Endothelial cell (in vitro differentiated cells): ENCODE measurements around the gene PES1. TPM values are rescaled to one million over a fixed set of nuclear protein-coding genes. Genes with fewer than 3 reads are reported as not detected.

ENCODE experiments used
- DNase-seq: peaks from one replicate; pipeline ENCODE4 v3.0.0; 2021; ENCODE audit warnings: low spot score
- H3K27ac Mint-ChIP-seq: one replicate; pipeline ENCODE4 v1.8.0; 2021; ENCODE audit warnings: mixed read lengths, inconsistent platforms; ENCODE audit not compliant: unreplicated experiment
- H3K27me3 Mint-ChIP-seq: one replicate; pipeline ENCODE4 v1.8.0; 2021; ENCODE audit warnings: mild to moderate bottlenecking, moderate library complexity, mixed read lengths, inconsistent platforms; ENCODE audit not compliant: unreplicated experiment
- H3K36me3 Mint-ChIP-seq: one replicate; pipeline ENCODE4 v1.8.0; 2021; ENCODE audit warnings: mild to moderate bottlenecking, low read depth, mixed read lengths, inconsistent platforms; ENCODE audit not compliant: unreplicated experiment
- H3K4me1 Mint-ChIP-seq: one replicate; pipeline ENCODE4 v1.8.0; 2021; ENCODE audit warnings: mild to moderate bottlenecking, mixed read lengths, inconsistent platforms; ENCODE audit not compliant: unreplicated experiment
- H3K4me3 Mint-ChIP-seq: one replicate; pipeline ENCODE4 v1.8.0; 2021; ENCODE audit warnings: mild to moderate bottlenecking, mixed read lengths, inconsistent platforms; ENCODE audit not compliant: unreplicated experiment
- H3K9me3 Mint-ChIP-seq: one replicate; pipeline ENCODE4 v1.8.0; 2021; ENCODE audit warnings: mixed read lengths, inconsistent platforms; ENCODE audit not compliant: unreplicated experiment
- total RNA-seq: library from RNA; stranded (reverse); fragmentation: NEBNext Ultra II Directional; extraction: Animal tissue kit (Norgen Biotek cat#: 25700); gene quantifications from one replicate; pipeline ENCODE4 v1.2.1, GENCODE V29; 2021; ENCODE audit not compliant: unreplicated experiment
- TF ChIP-seq, protein P1 (sequence below): fragments of 200-600 bp; sonication (generic); IDR thresholded peaks from one replicate; pipeline ENCODE4 v1.5.0; 2021; ENCODE audit warnings: antibody characterized with exemption; ENCODE audit not compliant: unreplicated experiment

PES1 gene
- total RNA-seq, 1 donor from 2014 or later = 84.0 TPM

- H3K4me3 Mint-ChIP-seq = no peak overlapping the region
- no peak overlapping the region for H3K27ac Mint-ChIP-seq
- no peaks in the 10 kb centered on the region for H3K9me3 Mint-ChIP-seq
- no peaks in the 10 kb centered on the region for H3K27me3 Mint-ChIP-seq
- no peak for DNase-seq
- H3K36me3 Mint-ChIP-seq = no peaks in the 10 kb centered on the region
- TF ChIP-seq, protein P1, sequence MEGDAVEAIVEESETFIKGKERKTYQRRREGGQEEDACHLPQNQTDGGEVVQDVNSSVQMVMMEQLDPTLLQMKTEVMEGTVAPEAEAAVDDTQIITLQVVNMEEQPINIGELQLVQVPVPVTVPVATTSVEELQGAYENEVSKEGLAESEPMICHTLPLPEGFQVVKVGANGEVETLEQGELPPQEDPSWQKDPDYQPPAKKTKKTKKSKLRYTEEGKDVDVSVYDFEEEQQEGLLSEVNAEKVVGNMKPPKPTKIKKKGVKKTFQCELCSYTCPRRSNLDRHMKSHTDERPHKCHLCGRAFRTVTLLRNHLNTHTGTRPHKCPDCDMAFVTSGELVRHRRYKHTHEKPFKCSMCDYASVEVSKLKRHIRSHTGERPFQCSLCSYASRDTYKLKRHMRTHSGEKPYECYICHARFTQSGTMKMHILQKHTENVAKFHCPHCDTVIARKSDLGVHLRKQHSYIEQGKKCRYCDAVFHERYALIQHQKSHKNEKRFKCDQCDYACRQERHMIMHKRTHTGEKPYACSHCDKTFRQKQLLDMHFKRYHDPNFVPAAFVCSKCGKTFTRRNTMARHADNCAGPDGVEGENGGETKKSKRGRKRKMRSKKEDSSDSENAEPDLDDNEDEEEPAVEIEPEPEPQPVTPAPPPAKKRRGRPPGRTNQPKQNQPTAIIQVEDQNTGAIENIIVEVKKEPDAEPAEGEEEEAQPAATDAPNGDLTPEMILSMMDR = no peak
- peaks cover 7% of the 10 kb centered on the region for H3K4me1 Mint-ChIP-seq
Observed at GRCh38 chr22:30566125-30566524, 25.6 kb downstream of the PES1 start.

- no peaks in the 10 kb centered on the region for H3K36me3 Mint-ChIP-seq
- peaks cover 10% of the 10 kb centered on the region for H3K4me1 Mint-ChIP-seq
- TF ChIP-seq, protein P1 = no peak
- H3K4me3 Mint-ChIP-seq = no peak overlapping the region
- H3K9me3 Mint-ChIP-seq = no peaks in the 10 kb centered on the region
- no peak for DNase-seq
- H3K27me3 Mint-ChIP-seq = no peaks in the 10 kb centered on the region
- H3K27ac Mint-ChIP-seq = no peak overlapping the region
Observed at GRCh38 chr22:30565341-30565740, 26.4 kb downstream of the PES1 start.

GRCh38 chr22:30564761-30565119 is 27.0 kb downstream of the PES1 start:
- H3K9me3 Mint-ChIP-seq = no peaks in the 10 kb centered on the region
- no peaks in the 10 kb centered on the region for H3K36me3 Mint-ChIP-seq
- H3K4me3 Mint-ChIP-seq = no peak overlapping the region
- H3K27me3 Mint-ChIP-seq = peaks cover 1% of the 10 kb centered on the region
- H3K27ac Mint-ChIP-seq = no peak overlapping the region
- no peak for DNase-seq
- TF ChIP-seq, protein P1 = no peak
- peaks cover 11% of the 10 kb centered on the region for H3K4me1 Mint-ChIP-seq

DNA sequence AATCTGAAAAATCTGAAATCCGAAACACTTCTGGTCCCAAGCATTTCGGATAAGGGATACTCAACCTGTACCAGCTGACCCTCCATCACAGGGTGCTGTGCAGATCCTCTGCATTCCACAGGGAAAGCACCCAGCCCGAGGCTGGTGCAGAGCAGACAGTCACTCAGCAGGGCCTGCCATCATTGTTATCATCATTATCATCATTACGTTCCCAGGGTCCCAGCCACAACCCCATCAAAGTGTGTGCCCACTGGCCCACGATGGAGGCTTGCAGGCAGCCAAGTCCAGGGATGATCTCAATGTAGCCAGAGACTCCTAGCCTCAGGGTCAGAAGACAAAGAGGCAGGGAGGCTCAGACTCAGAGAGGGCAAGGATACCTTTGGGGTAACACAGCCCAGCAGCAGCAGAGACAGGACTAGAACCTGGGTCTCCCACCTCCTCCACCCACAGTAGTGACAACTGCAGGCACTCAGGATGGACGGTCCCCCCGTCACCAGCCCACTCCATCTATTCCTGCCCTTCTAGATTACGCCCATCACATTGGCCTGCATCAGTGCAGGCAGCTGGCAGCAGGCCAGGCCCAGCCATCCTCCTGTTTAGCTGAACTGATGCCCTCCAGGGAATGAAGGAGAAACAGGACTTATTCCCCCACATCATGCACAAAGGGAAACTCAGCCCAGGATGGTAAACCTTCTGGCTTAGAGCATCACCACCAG is 27.5 kb downstream of the PES1 start:
- no peaks in the 10 kb centered on the region for H3K9me3 Mint-ChIP-seq
- no peak overlapping the region for H3K27ac Mint-ChIP-seq
- TF ChIP-seq, protein P1 = no peak
- H3K4me1 Mint-ChIP-seq = peaks cover 14% of the 10 kb centered on the region
- H3K36me3 Mint-ChIP-seq = no peaks in the 10 kb centered on the region
- peaks cover 2% of the 10 kb centered on the region for H3K27me3 Mint-ChIP-seq
- DNase-seq = no peak
- H3K4me3 Mint-ChIP-seq = no peak overlapping the region

GRCh38 chr22:30562366-30562765 is 29.3 kb downstream of the PES1 start:
- no peak for DNase-seq
- no peak overlapping the region for H3K4me3 Mint-ChIP-seq

More at GRCh38 chr22:30562366-30562765, 29.3 kb downstream of the PES1 start:
- peaks cover 2% of the 10 kb centered on the region for H3K27me3 Mint-ChIP-seq
- H3K9me3 Mint-ChIP-seq = no peaks in the 10 kb centered on the region
- H3K36me3 Mint-ChIP-seq = no peaks in the 10 kb centered on the region
- TF ChIP-seq, protein P1 = no peak
- H3K4me1 Mint-ChIP-seq = peaks cover 14% of the 10 kb centered on the region
- no peak overlapping the region for H3K27ac Mint-ChIP-seq
